Mesendoderm (in vitro differentiated cells): ENCODE measurements around the gene TSC22D3.

ENCODE experiments used
- DNase-seq: peaks from one replicate; pipeline ENCODE4 v3.0.0; 2013
- H2AK5ac ChIP-seq: 2 replicates; pipeline ENCODE4 v1.6.1; 2013; ENCODE audit warnings: low read length, inconsistent platforms
- H2BK120ac ChIP-seq: 2 replicates; pipeline ENCODE4 v1.6.1; 2013; ENCODE audit warnings: low read depth, mild to moderate bottlenecking, low read length, moderate library complexity, mixed read lengths
- H2BK15ac ChIP-seq: replicated peaks from 2 replicates; pipeline ENCODE4 v1.6.1; 2013; ENCODE audit warnings: low read depth, mild to moderate bottlenecking, moderate library complexity
- H2BK5ac ChIP-seq: 2 replicates; pipeline ENCODE4 v1.6.1; 2013; ENCODE audit warnings: low read length, inconsistent platforms
- H3K18ac ChIP-seq: 2 replicates; pipeline ENCODE4 v1.6.1; 2013; ENCODE audit warnings: mild to moderate bottlenecking, low read length, mixed read lengths
- H3K23ac ChIP-seq: one replicate; pipeline ENCODE4 v1.6.1; 2013; ENCODE audit warnings: low read length
- H3K27ac ChIP-seq: 2 replicates; pipeline ENCODE4 v1.5.1; 2013; ENCODE audit warnings: low read depth, mild to moderate bottlenecking, inconsistent platforms, low read length, moderate library complexity
- H3K27me3 ChIP-seq: 2 replicates; pipeline ENCODE4 v1.6.1; 2013; ENCODE audit warnings: low read length, control low read depth, mild to moderate bottlenecking, inconsistent platforms; ENCODE audit not compliant: insufficient read depth, poor library complexity
- H3K36me3 ChIP-seq: 2 replicates; pipeline ENCODE4 v1.6.1; 2013; ENCODE audit warnings: low read length, inconsistent platforms; ENCODE audit not compliant: control insufficient read depth, insufficient read depth
- H3K4ac ChIP-seq: one replicate; pipeline ENCODE4 v1.6.1; 2013; ENCODE audit warnings: low read depth, mild to moderate bottlenecking, low read length, moderate library complexity
- H3K4me1 ChIP-seq: 2 replicates; pipeline ENCODE4 v1.6.1; 2013; ENCODE audit warnings: low read depth, low read length, inconsistent platforms; ENCODE audit not compliant: control insufficient read depth
- H3K4me2 ChIP-seq: 2 replicates; pipeline ENCODE4 v1.6.1; 2013; ENCODE audit warnings: low read length
- H3K4me3 ChIP-seq: 2 replicates; pipeline ENCODE4 v1.5.1; 2013; ENCODE audit warnings: mild to moderate bottlenecking, low read length
- H3K56ac ChIP-seq: one replicate; pipeline ENCODE4 v1.6.1; 2013; ENCODE audit warnings: low read length
- H3K79me1 ChIP-seq: 2 replicates; pipeline ENCODE4 v1.6.1; 2013; ENCODE audit warnings: low read length, inconsistent platforms
- H3K79me2 ChIP-seq: 2 replicates; pipeline ENCODE4 v1.6.1; 2013; ENCODE audit warnings: mild to moderate bottlenecking, low read length; ENCODE audit not compliant: control insufficient read depth, insufficient read depth
- H3K9ac ChIP-seq: 2 replicates; pipeline ENCODE4 v1.6.1; 2013; ENCODE audit warnings: low read length, inconsistent platforms
- H4K5ac ChIP-seq: one replicate; pipeline ENCODE4 v1.6.1; 2013; ENCODE audit warnings: low read length
- H4K8ac ChIP-seq: one replicate; pipeline ENCODE4 v1.6.1; 2013; ENCODE audit warnings: low read depth, mild to moderate bottlenecking, control low read depth, low read length, moderate library complexity
- WGBS: extraction: QIAGEN DNeasy Blood & Tissue Kit; methylation state at CpG from one replicate; pipeline ENCODE4 v1.1.7; 2013; ENCODE audit warnings: low lambda C conversion rate, missing lambda C conversion rate; ENCODE audit not compliant: insufficient coverage; ENCODE audit errors: extremely low coverage; 5-methylcytosine and 5-hydroxymethylcytosine counted together

TSC22D3 gene

GRCh38 chrX:107728371-107729099, 47.1 kb downstream of the TSC22D3 start:
- no peak overlapping the region for H2AK5ac ChIP-seq
- no peak overlapping the region for H3K56ac ChIP-seq
- H2BK15ac ChIP-seq: no peak overlapping the region
- H3K79me1 ChIP-seq: no peaks in the 10 kb centered on the region
- H3K27ac ChIP-seq: no peak overlapping the region
- H3K4me3 ChIP-seq: no peak overlapping the region
- WGBS: no CpG with 5 or more reads among the region's 4 CpGs
- no peak overlapping the region for H2BK5ac ChIP-seq
- no peaks in the 10 kb centered on the region for H3K36me3 ChIP-seq
- H3K9ac ChIP-seq: no peak overlapping the region
- H3K4me1 ChIP-seq: no peaks in the 10 kb centered on the region
- no peak overlapping the region for H4K8ac ChIP-seq
- H2BK120ac ChIP-seq: no peak overlapping the region
- no peak overlapping the region for H4K5ac ChIP-seq
- no peak for DNase-seq
- no peak overlapping the region for H3K4me2 ChIP-seq
- no peaks in the 10 kb centered on the region for H3K79me2 ChIP-seq
- no peak overlapping the region for H3K23ac ChIP-seq
- H3K18ac ChIP-seq: no peak overlapping the region
- H3K27me3 ChIP-seq: no peaks in the 10 kb centered on the region
- no peak overlapping the region for H3K4ac ChIP-seq

- Histone ChIP-seq H4K5ac (no peak overlapping the region), H3K4me3 (no peak overlapping the region), H3K18ac (no peak overlapping the region), H2BK15ac (no peak overlapping the region), H3K79me2 (no peaks in the 10 kb centered on the region), H2AK5ac (no peak overlapping the region), H3K27me3 (no peaks in the 10 kb centered on the region), H3K36me3 (no peaks in the 10 kb centered on the region), H4K8ac (no peak overlapping the region), H3K79me1 (no peaks in the 10 kb centered on the region), H2BK5ac (no peak overlapping the region), H3K4ac (no peak overlapping the region), H2BK120ac (no peak overlapping the region), H3K27ac (no peak overlapping the region), H3K9ac (no peak overlapping the region), H3K4me1 (no peaks in the 10 kb centered on the region), H3K4me2 (no peak overlapping the region), H3K23ac (no peak overlapping the region), H3K56ac (no peak overlapping the region)
- no peak for DNase-seq
- WGBS: no CpG with 5 or more reads among the region's 9 CpGs
These were observed 48.6 kb downstream of the TSC22D3 start for GRCh38 chrX:107726816-107727534.

- H3K9ac ChIP-seq: no peak overlapping the region
- H3K36me3 ChIP-seq: no peaks in the 10 kb centered on the region
- no peak overlapping the region for H4K5ac ChIP-seq
- H3K4me3 ChIP-seq: no peak overlapping the region
- no peaks in the 10 kb centered on the region for H3K79me1 ChIP-seq
- H2BK5ac ChIP-seq: no peak overlapping the region
- no peak overlapping the region for H3K23ac ChIP-seq
- DNase-seq: no peak
- no peaks in the 10 kb centered on the region for H3K27me3 ChIP-seq
- no peak overlapping the region for H3K4ac ChIP-seq
- H4K8ac ChIP-seq: no peak overlapping the region
- no CpG with 5 or more reads among the region's 9 CpGs for WGBS
- H2BK15ac ChIP-seq: no peak overlapping the region
- no peak overlapping the region for H3K18ac ChIP-seq
- H3K79me2 ChIP-seq: no peaks in the 10 kb centered on the region
- H3K4me2 ChIP-seq: no peak overlapping the region
- H3K4me1 ChIP-seq: no peaks in the 10 kb centered on the region
- no peak overlapping the region for H2BK120ac ChIP-seq
- peak overlapping the region; percentile 25 for H3K56ac ChIP-seq
- H2AK5ac ChIP-seq: no peak overlapping the region
- H3K27ac ChIP-seq: no peak overlapping the region
These were observed 49.6 kb downstream of the TSC22D3 start for GRCh38 chrX:107725761-107726555.

- H4K8ac ChIP-seq: no peak overlapping the region
- DNase-seq: no peak
- WGBS: no CpG with 5 or more reads among the region's 3 CpGs
- no peak overlapping the region for H3K9ac ChIP-seq
- H3K23ac ChIP-seq: no peak overlapping the region
- no peaks in the 10 kb centered on the region for H3K36me3 ChIP-seq
- H3K56ac ChIP-seq: no peak overlapping the region
- H2BK120ac ChIP-seq: no peak overlapping the region
- no peak overlapping the region for H2BK5ac ChIP-seq
- no peaks in the 10 kb centered on the region for H3K79me2 ChIP-seq
- no peak overlapping the region for H3K4me2 ChIP-seq
- H3K4ac ChIP-seq: no peak overlapping the region
- no peak overlapping the region for H3K18ac ChIP-seq
- H3K79me1 ChIP-seq: no peaks in the 10 kb centered on the region
- no peaks in the 10 kb centered on the region for H3K4me1 ChIP-seq
- no peak overlapping the region for H3K4me3 ChIP-seq
- H2BK15ac ChIP-seq: no peak overlapping the region
- no peaks in the 10 kb centered on the region for H3K27me3 ChIP-seq
- H3K27ac ChIP-seq: no peak overlapping the region
- H4K5ac ChIP-seq: no peak overlapping the region
- H2AK5ac ChIP-seq: no peak overlapping the region
These were observed 50.9 kb downstream of the TSC22D3 start for GRCh38 chrX:107724653-107725052.

- no peak overlapping the region for H2BK5ac ChIP-seq
- no peak overlapping the region for H3K9ac ChIP-seq
- H3K79me1 ChIP-seq: no peaks in the 10 kb centered on the region
- no peak for DNase-seq
- no peak overlapping the region for H3K23ac ChIP-seq
- no peak overlapping the region for H2BK15ac ChIP-seq
- H3K4me3 ChIP-seq: no peak overlapping the region
- H4K8ac ChIP-seq: no peak overlapping the region
- H2BK120ac ChIP-seq: no peak overlapping the region
- H3K4me2 ChIP-seq: no peak overlapping the region
- H3K56ac ChIP-seq: no peak overlapping the region
- H3K27ac ChIP-seq: no peak overlapping the region
- no peak overlapping the region for H3K4ac ChIP-seq
- no peak overlapping the region for H2AK5ac ChIP-seq
- no peak overlapping the region for H3K18ac ChIP-seq
- no peaks in the 10 kb centered on the region for H3K4me1 ChIP-seq
- WGBS: no CpG with 5 or more reads among the region's 4 CpGs
- no peak overlapping the region for H4K5ac ChIP-seq
- H3K79me2 ChIP-seq: no peaks in the 10 kb centered on the region
- no peaks in the 10 kb centered on the region for H3K27me3 ChIP-seq
- H3K36me3 ChIP-seq: no peaks in the 10 kb centered on the region
These were observed 52.1 kb downstream of the TSC22D3 start for GRCh38 chrX:107723511-107723910.
